HL-60 (cell line): Measurements from ENCODE around the gene ATP1A2.

Experiments
- DNase-seq, 2 experiments: peaks; one replicate each; pipeline ENCODE4 v3.0.0-alpha.2; 2010 to 2020; ENCODE audit warnings: low read depth in 1 of 2, low spot score in 1 of 2
- H3K27ac ChIP-seq: fragments of 250-450 bp; sonication (Bioruptor Pico); replicated peaks from 2 replicates; pipeline ENCODE4 v1.5.1; 2020; ENCODE audit warnings: mild to moderate bottlenecking, moderate library complexity
- H3K27me3 ChIP-seq: fragments of 250-450 bp; sonication (Bioruptor Pico); 2 replicates; pipeline ENCODE4 v1.5.1; 2021; ENCODE audit warnings: mild to moderate bottlenecking, moderate library complexity; ENCODE audit not compliant: insufficient read depth, poor library complexity, severe bottlenecking
- H3K4me3 ChIP-seq: replicated peaks from 2 replicates; pipeline ENCODE4 v1.5.1; 2011; ENCODE audit warnings: mild to moderate bottlenecking, control low read depth, low read length; ENCODE audit not compliant: insufficient read depth
- GABPA ChIP-seq: IDR thresholded peaks from 2 replicates; pipeline ENCODE4 v1.6.1; 2012; ENCODE audit warnings: low read depth
- POLR2AphosphoS5 ChIP-seq: IDR thresholded peaks from 2 replicates; pipeline ENCODE4 v1.6.1; 2012; ENCODE audit warnings: low read depth
- SPI1 ChIP-seq: IDR thresholded peaks from 2 replicates; pipeline ENCODE4 v1.6.1; 2012; ENCODE audit warnings: low read depth, mild to moderate bottlenecking, borderline replicate concordance
- TF ChIP-seq, protein P1 (sequence below): IDR thresholded peaks from 2 replicates; pipeline ENCODE4 v1.6.1; 2012; ENCODE audit warnings: low read depth; ENCODE audit not compliant: insufficient replicate concordance
- TF ChIP-seq, protein P2 (sequence below): IDR thresholded peaks from one replicate; pipeline ENCODE4 v1.5.1; 2011; ENCODE audit warnings: low read length, control low read depth, inconsistent platforms; ENCODE audit not compliant: insufficient read depth

ATP1A2 gene

DNA sequence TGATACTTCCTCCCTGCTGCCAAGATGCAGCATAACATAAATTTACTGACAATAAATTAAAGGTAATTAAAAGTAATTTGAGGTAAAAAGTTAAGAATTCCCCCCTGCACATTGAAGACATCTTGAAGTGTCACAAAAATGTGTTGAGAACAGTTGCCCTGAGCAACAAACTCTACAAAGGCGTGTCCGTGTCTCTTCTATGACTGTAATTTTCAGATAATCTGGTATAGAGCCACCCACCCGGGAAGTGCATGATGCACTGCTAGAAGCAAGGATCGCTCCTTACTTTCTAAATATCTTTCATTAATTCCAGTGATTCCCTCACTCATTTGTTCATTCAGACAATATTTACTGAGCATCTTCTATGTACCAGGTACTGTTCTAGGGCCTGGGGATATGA, 63.8 kb downstream of the ATP1A2 start:
- H3K27me3 ChIP-seq = no peaks in the 10 kb centered on the region
- H3K4me3 ChIP-seq = no peak overlapping the region
- no peak overlapping the region for H3K27ac ChIP-seq
- TF ChIP-seq SPI1 (no peak), GABPA (no peak), POLR2AphosphoS5 (no peak)
- TF ChIP-seq, protein P1, sequence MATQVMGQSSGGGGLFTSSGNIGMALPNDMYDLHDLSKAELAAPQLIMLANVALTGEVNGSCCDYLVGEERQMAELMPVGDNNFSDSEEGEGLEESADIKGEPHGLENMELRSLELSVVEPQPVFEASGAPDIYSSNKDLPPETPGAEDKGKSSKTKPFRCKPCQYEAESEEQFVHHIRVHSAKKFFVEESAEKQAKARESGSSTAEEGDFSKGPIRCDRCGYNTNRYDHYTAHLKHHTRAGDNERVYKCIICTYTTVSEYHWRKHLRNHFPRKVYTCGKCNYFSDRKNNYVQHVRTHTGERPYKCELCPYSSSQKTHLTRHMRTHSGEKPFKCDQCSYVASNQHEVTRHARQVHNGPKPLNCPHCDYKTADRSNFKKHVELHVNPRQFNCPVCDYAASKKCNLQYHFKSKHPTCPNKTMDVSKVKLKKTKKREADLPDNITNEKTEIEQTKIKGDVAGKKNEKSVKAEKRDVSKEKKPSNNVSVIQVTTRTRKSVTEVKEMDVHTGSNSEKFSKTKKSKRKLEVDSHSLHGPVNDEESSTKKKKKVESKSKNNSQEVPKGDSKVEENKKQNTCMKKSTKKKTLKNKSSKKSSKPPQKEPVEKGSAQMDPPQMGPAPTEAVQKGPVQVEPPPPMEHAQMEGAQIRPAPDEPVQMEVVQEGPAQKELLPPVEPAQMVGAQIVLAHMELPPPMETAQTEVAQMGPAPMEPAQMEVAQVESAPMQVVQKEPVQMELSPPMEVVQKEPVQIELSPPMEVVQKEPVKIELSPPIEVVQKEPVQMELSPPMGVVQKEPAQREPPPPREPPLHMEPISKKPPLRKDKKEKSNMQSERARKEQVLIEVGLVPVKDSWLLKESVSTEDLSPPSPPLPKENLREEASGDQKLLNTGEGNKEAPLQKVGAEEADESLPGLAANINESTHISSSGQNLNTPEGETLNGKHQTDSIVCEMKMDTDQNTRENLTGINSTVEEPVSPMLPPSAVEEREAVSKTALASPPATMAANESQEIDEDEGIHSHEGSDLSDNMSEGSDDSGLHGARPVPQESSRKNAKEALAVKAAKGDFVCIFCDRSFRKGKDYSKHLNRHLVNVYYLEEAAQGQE = no peak
- TF ChIP-seq, protein P2, sequence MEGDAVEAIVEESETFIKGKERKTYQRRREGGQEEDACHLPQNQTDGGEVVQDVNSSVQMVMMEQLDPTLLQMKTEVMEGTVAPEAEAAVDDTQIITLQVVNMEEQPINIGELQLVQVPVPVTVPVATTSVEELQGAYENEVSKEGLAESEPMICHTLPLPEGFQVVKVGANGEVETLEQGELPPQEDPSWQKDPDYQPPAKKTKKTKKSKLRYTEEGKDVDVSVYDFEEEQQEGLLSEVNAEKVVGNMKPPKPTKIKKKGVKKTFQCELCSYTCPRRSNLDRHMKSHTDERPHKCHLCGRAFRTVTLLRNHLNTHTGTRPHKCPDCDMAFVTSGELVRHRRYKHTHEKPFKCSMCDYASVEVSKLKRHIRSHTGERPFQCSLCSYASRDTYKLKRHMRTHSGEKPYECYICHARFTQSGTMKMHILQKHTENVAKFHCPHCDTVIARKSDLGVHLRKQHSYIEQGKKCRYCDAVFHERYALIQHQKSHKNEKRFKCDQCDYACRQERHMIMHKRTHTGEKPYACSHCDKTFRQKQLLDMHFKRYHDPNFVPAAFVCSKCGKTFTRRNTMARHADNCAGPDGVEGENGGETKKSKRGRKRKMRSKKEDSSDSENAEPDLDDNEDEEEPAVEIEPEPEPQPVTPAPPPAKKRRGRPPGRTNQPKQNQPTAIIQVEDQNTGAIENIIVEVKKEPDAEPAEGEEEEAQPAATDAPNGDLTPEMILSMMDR = no peak
- no peak for DNase-seq

DNA sequence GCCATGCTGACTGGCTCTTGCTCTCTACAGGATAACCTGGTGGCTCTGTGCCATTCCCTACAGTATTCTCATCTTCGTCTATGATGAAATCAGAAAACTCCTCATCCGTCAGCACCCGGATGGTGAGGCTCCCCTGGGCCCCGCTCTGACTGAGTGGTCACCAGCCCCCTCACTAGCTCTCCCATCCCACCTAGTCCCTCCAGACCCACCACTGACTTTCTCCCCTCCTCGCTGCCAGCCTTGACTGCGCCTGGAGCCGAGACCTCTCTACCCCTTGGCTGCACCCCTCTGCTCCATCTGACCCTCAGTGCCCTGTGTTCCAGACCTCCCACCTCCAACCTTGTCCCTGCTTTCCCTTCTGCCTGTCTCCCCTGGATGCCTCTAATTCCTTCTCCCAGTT, 70.7 kb downstream of the ATP1A2 start:
- DNase-seq = no peak

DNA sequence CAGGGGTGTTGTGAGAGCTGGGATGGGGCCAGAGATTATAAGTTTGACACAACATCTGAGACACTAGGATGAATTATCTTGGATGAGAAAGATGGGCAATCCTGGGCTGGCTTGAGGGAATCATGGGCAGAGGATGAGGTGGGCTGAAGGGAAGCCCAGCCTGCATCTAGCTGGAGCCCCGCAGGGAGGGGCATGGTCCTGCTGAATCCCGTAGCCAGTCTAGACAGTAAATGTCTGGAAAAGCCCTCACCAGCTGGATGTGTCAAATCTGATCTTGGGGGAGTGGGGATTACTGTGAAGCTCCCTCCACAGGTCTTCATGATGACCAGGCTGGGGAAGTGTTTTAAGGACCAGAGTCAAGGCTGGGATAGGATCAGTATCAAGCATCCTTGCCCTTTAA, 71.2 kb downstream of the ATP1A2 start:
- Histone ChIP-seq H3K4me3 (no peak overlapping the region), H3K27ac (no peak overlapping the region), H3K27me3 (no peaks in the 10 kb centered on the region)
- no peak for TF ChIP-seq SPI1
- no peak for TF ChIP-seq GABPA
- DNase-seq = no peak

More for the DNA sequence above, 70.7 kb downstream of the ATP1A2 start:
- Histone ChIP-seq H3K27me3 (no peaks in the 10 kb centered on the region), H3K4me3 (no peak overlapping the region), H3K27ac (no peak overlapping the region)
- TF ChIP-seq GABPA (no peak), SPI1 (no peak)

DNA sequence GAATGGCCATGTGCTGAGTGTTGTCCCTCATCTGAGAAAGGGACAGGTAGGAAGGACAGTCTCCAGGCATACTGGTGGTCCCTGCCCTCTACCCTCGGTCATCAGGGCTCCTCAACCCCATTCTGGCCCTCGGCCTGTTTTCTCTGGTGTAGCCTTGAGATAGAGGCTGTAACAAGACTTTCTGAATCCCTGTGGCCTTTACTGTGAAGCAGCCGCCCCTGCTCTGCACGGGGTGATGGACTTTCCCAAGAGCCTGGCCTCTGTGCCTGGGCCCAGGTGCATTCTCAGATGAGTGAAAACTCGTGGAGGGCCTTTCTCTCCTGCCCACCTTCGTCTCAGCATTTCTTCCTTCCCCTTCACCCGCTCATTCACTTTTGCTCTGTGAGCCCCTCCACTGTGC, 71.8 kb downstream of the ATP1A2 start:
- no peak for DNase-seq
- no peak overlapping the region for H3K27ac ChIP-seq
- TF ChIP-seq, protein P2 = no peak
- TF ChIP-seq GABPA (no peak), SPI1 (no peak), POLR2AphosphoS5 (no peak)
- TF ChIP-seq, protein P1 = no peak
- H3K27me3 ChIP-seq = no peaks in the 10 kb centered on the region
- H3K4me3 ChIP-seq = no peak overlapping the region

DNA sequence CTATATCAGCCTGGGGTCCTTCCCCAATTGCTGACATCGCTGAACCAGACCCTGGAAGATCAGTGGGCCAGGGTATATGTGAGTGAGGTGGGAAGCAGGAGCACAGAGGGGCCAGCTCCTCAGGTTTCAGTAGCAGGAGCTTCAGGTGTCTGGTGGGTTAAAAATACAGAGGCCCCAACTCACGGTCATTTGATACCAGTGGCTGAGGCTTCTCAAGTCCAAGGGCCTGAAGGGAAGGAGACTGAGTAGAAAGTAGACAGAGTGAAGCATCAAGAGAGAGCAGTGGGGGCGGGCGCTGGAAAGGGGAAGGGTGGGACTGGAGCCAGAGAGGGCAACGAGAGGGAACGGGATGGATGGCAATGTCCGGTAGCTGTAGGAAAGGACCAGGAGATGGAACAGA, 72.8 kb downstream of the ATP1A2 start:
- TF ChIP-seq, protein P2 = no peak
- TF ChIP-seq POLR2AphosphoS5 (no peak), GABPA (no peak), SPI1 (no peak)
- TF ChIP-seq, protein P1 = no peak
- no peak for DNase-seq
- Histone ChIP-seq H3K4me3 (no peak overlapping the region), H3K27me3 (no peaks in the 10 kb centered on the region), H3K27ac (no peak overlapping the region)
